ENCODE data around the gene NTN1. TPM values are rescaled to one million over a fixed set of nuclear protein-coding genes. Genes with fewer than 3 reads are reported as not detected.

NTN1 gene
- polyA plus RNA-seq, 1 experiment = 0.06 TPM

DNA sequence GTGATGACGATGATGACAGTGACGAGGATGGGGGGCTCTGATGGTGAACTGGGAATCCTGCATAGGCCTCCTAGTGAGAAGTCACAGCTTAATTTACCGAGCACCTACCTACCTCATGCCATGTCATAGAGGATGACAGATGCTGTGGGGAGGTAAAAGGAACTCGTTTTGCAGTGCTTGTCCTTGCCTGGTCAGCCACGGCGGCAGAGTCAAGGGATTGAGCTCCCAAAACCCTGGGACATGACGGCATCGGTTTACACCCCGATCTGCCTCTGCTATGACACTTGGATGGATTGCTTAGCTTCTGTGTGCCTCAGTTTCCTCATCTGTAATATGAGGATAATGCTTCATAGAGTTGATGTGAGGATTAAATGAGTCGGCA is 103.2 kb downstream of the NTN1 start:
- ChIA-PET CTCF (no interaction called here), POLR2A (no interaction called here)
- TF ChIP-seq, protein P1, sequence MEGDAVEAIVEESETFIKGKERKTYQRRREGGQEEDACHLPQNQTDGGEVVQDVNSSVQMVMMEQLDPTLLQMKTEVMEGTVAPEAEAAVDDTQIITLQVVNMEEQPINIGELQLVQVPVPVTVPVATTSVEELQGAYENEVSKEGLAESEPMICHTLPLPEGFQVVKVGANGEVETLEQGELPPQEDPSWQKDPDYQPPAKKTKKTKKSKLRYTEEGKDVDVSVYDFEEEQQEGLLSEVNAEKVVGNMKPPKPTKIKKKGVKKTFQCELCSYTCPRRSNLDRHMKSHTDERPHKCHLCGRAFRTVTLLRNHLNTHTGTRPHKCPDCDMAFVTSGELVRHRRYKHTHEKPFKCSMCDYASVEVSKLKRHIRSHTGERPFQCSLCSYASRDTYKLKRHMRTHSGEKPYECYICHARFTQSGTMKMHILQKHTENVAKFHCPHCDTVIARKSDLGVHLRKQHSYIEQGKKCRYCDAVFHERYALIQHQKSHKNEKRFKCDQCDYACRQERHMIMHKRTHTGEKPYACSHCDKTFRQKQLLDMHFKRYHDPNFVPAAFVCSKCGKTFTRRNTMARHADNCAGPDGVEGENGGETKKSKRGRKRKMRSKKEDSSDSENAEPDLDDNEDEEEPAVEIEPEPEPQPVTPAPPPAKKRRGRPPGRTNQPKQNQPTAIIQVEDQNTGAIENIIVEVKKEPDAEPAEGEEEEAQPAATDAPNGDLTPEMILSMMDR (IDR thresholded peaks at IDR 0.05; ENCODE audit: insufficient read depth, low read depth, low read length) = no peak
- Histone ChIP-seq H3K27me3 (ENCODE audit: control insufficient read depth, insufficient read depth, low read length) (no peaks in the 10 kb centered on the region), H3K4me3 (ENCODE audit: low read depth, low read length) (no peak overlapping the region), H3K36me3 (ENCODE audit: control insufficient read depth, insufficient read depth, low read length) (no peaks in the 10 kb centered on the region)
- DNase-seq (ENCODE audit: low read depth) = no peak

DNA sequence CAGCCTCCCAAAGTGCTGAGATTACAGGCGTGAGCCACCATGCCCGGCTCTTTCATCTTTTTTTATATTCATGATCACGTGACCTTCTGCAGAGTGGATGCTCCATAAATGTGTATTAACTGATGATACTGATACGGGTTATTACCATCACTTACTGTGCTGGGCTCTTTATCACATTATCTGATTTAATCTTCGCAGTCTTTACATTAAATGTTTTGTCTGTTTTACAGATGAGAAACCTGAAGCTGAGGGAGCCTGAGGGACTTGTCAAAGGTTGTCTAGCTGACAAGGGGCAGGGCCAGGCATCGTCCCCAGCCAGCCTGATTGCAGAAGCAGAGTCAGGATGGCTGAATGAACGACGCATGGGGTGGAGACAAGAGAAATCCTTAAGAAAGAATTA is 104.4 kb downstream of the NTN1 start:
- Histone ChIP-seq H3K27me3 (ENCODE audit: control insufficient read depth, insufficient read depth, low read length) (no peaks in the 10 kb centered on the region), H3K4me3 (ENCODE audit: low read depth, low read length) (no peak overlapping the region), H3K36me3 (ENCODE audit: control insufficient read depth, insufficient read depth, low read length) (no peaks in the 10 kb centered on the region)
- ChIA-PET POLR2A (no interaction called here), CTCF (interaction anchor here (0.9 kb wide), 1 partner anchor 15 kb away, joined by 3 read pairs; no protein-coding TSS in a partner anchor)
- no peak for DNase-seq (ENCODE audit: low read depth)
- TF ChIP-seq, protein P1 (IDR thresholded peaks at IDR 0.05; ENCODE audit: insufficient read depth, low read depth, low read length) = no peak

DNA sequence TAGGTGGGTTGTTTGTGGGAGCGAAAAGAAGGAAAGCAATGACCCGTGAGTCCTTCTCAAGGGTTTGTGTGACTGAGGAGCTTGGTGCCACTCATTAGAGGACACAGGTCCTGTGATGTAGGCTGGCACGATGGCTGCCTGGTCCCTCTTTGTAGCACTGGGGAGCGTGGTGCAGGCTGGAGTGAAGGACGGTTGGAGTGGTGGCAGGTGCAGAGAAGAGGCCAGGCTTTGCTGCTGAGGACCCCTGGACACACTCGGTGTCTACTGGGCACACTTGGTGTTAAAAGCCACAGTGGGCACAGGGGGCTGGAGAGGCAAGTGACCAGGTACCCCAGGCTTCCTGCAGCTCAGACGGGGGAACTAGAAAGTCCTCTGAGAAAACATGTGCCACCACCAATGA is 106.0 kb downstream of the NTN1 start:
- POLR2A ChIA-PET = no interaction called here
- TF ChIP-seq, protein P1 (IDR thresholded peaks at IDR 0.05; ENCODE audit: insufficient read depth, low read depth, low read length) = no peak
- no peak for DNase-seq (ENCODE audit: low read depth)
- CTCF ChIA-PET = no interaction called here
- Histone ChIP-seq H3K36me3 (ENCODE audit: control insufficient read depth, insufficient read depth, low read length) (no peaks in the 10 kb centered on the region), H3K4me3 (ENCODE audit: low read depth, low read length) (no peak overlapping the region), H3K27me3 (ENCODE audit: control insufficient read depth, insufficient read depth, low read length) (no peaks in the 10 kb centered on the region)

DNA sequence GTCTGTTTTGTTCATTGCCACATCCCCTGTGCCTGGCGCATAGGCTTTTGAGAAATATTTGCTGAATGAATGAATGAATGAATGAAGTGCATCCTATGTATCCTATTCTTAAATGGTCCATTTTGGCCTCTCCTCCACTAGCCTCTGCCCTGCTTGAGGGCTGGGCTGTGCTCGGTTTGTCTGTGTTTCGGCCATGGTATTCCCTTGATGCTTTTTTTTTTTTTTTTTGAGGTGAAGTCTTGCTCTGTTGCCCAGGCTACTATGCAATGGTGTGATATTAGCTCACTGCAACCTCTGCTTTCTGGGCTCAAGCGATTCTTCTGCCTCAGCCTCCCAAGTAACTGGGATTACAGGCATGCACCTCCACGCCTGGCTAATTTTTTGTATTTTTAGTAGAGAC is 110.1 kb downstream of the NTN1 start:
- Histone ChIP-seq H3K27me3 (ENCODE audit: control insufficient read depth, insufficient read depth, low read length) (no peaks in the 10 kb centered on the region), H3K4me3 (ENCODE audit: low read depth, low read length) (no peak overlapping the region), H3K36me3 (ENCODE audit: control insufficient read depth, insufficient read depth, low read length) (no peaks in the 10 kb centered on the region)
- no peak for DNase-seq (ENCODE audit: low read depth)
- TF ChIP-seq, protein P1 (IDR thresholded peaks at IDR 0.05; ENCODE audit: insufficient read depth, low read depth, low read length) = no peak
- CTCF ChIA-PET = no interaction called here
- POLR2A ChIA-PET = no interaction called here

DNA sequence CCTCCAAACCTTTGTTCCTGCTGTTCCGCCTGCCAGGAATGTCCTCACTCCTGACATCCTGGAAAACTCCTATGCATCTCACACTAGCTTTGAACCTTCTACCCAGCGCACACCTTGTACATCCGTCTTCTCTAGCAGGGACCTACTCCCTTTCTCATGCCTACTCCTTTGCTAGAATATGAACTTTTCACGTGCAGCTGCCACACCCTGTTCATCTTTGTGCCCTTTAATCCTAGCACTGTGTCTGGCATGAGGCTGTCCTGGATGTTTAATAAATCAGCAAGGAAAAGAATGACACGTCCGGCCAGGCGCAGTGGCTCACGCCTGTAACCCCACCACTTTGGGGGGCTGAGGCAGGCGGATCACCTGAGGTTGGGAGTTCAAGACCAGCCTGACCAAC is 111.0 kb downstream of the NTN1 start:
- Histone ChIP-seq H3K27me3 (ENCODE audit: control insufficient read depth, insufficient read depth, low read length) (no peaks in the 10 kb centered on the region), H3K36me3 (ENCODE audit: control insufficient read depth, insufficient read depth, low read length) (no peaks in the 10 kb centered on the region), H3K4me3 (ENCODE audit: low read depth, low read length) (no peak overlapping the region)
- ChIA-PET POLR2A (no interaction called here), CTCF (no interaction called here)
- TF ChIP-seq, protein P1 (IDR thresholded peaks at IDR 0.05; ENCODE audit: insufficient read depth, low read depth, low read length) = no peak
- no peak for DNase-seq (ENCODE audit: low read depth)

All from BJ (cell line).